ENCODE data around the gene FARP1.

FARP1 gene

DNA sequence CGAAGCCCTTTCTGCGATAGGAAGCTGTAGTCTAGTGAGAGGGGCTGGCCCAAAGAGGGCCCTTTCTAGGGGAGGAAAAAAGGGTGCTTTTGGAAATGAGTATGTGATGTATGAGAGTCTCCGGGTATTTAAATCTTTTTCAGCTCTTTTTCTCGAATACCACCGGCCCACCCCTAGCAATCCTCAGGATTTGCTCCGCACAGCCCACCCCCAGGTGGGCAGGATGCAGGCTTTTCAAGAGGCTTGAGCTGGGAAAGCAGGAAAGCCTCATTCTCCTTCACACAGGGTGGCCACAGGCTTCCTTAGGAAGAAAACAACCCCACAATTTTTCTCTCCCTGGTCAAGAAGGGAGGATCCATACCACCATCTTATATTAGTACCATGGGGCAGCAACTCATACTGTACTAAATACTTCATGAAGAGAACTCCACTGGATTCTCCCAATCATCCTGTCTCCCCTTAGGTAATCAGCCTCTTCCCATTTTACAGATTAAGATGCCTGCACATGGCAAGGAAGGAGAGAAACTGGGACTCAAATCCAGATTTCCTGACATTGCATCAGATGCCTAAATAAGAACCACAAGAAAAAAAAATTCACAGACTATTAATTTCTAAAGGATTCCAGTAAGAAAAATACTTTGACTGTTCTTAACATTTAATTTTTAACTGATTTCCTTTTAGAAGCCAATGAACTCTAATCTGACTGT lies 349.6 kb downstream of the FARP1 start:
- FAIRE-seq: no peak

- no peak for FAIRE-seq
These were observed 350.3 kb downstream of the FARP1 start for GRCh38 chr13:98493042-98493712.

GRCh38 chr13:98494769-98495168 lies 351.9 kb downstream of the FARP1 start:
- no peak for FAIRE-seq

GRCh38 chr13:98495627-98496478 lies 353.0 kb downstream of the FARP1 start:
- FAIRE-seq: no peak

DNA sequence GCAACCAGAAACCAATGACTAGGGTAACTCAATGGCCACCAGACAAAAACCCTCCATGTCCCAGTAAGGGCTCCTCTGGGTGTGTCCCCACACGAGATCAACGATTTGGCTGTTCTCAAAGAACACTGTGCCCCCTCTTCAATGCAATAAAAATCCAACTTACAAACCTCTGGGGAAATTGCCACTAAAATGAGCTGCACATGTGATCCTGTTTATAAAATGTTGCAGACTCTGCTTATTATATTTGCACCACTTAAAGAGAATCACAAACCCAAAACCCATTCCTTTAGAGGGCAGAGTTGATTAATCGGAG lies 353.5 kb downstream of the FARP1 start:
- no peak for FAIRE-seq

- FAIRE-seq: no peak
These were observed 354.1 kb downstream of the FARP1 start for GRCh38 chr13:98496966-98497365.

GRCh38 chr13:98500963-98501421 lies 358.1 kb downstream of the FARP1 start:
- FAIRE-seq: no peak

DNA sequence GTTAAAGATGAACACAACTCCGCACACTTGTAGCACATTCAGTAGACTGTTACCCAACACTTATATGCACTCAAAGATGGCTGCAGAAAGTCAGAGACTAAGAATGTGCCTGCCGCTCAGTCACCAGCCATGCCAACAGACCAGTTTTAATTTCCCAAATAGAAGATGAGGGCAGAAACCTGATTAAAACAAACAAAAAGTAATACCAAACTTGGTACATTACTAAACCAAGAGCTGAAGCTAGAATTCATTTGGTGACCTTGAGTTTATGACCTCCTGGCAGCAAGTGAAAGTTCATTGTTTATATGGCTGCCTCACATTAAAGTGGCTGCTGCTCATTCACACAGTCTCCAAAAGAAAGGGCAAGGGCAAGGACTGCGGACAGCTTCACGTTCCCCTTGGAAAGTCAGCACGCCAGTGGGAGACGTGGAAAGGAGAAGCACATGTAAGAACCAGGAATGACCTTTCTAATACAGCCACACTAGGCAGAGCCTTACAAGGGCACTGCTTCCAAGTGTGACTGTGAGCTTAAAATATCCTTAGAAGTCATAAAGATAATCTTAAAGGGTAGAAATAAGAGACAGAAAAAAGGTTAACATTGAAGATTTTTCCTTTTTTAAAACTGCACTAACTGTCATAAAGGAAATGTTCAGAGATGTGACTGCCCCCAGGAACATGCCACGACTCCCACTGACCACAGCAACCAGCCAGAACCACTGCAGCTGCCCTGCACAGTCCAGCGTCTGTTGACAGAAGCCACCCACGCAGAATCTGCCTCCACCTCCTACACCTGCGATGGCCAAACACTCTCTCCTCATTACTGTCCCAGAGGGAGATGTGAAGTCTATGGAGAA lies 360.5 kb downstream of the FARP1 start:
- no peak for FAIRE-seq

DNA sequence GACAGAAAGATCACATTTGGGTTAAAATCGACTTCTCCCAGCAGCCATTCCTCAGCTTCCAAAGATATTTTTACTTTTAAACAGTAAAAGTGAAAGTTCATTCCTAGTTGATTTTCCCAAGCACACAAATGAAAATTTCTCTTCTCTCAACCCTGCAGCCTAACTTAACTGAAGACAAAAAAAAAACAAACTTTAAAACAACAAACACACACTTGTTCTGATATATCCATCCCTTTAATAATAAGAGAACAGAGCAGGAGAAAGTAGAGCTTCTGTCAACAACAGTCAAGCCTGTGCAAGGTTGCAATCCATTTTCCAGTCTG lies 361.1 kb downstream of the FARP1 start:
- FAIRE-seq: no peak

GRCh38 chr13:98504371-98504963 lies 361.6 kb downstream of the FARP1 start:
- no peak for FAIRE-seq

Measured in G401.6 (cell line).